GM12864 (cell line): ENCODE measurements around the gene VRK3.
A peak's percentile ranks its signal among the peaks of the same experiment; 100 is the strongest.

Experiments used
- DNase-seq: peaks from one replicate; pipeline ENCODE4 v3.0.0-alpha.2; 2011; ENCODE audit warnings: low read depth
- H3K4me3 ChIP-seq: 2 replicates; pipeline ENCODE4 v1.5.1; 2011; ENCODE audit warnings: mild to moderate bottlenecking, low read depth, low read length, control low read depth
- TF ChIP-seq, protein P1 (sequence below): IDR thresholded peaks from 2 replicates; pipeline ENCODE4 v1.5.1; 2011; ENCODE audit warnings: low read depth, mild to moderate bottlenecking, moderate library complexity, low read length, control low read depth, inconsistent platforms; ENCODE audit errors: missing control alignments

VRK3 gene

DNA sequence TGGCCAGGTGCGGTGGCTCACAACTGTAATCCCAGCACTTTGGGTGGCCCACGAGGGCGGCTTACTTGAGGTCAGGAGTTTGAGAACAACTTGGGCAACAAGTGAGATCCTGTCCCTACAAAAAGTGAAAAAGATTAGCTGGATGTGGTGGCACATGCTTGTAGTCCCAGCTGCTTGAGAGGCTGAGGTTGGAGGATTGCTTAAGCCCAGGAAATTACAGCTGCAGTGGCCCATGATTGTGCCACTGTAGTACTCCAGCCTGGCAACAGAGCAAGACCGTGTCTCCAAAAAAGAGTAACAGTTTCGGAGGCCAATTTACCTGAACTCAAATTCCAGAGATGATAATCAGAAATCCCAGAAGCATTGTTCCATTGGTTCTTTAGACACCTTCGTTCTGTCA is 5.1 kb upstream of the VRK3 start:
- TF ChIP-seq, protein P1, sequence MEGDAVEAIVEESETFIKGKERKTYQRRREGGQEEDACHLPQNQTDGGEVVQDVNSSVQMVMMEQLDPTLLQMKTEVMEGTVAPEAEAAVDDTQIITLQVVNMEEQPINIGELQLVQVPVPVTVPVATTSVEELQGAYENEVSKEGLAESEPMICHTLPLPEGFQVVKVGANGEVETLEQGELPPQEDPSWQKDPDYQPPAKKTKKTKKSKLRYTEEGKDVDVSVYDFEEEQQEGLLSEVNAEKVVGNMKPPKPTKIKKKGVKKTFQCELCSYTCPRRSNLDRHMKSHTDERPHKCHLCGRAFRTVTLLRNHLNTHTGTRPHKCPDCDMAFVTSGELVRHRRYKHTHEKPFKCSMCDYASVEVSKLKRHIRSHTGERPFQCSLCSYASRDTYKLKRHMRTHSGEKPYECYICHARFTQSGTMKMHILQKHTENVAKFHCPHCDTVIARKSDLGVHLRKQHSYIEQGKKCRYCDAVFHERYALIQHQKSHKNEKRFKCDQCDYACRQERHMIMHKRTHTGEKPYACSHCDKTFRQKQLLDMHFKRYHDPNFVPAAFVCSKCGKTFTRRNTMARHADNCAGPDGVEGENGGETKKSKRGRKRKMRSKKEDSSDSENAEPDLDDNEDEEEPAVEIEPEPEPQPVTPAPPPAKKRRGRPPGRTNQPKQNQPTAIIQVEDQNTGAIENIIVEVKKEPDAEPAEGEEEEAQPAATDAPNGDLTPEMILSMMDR: no peak
- no peak for DNase-seq
- no peak overlapping the region for H3K4me3 ChIP-seq

- H3K4me3 ChIP-seq: peak overlapping the region; percentile 52
- TF ChIP-seq, protein P1: no peak
- no peak for DNase-seq
Observed at GRCh38 chr19:50026550-50026906, 1.4 kb upstream of the VRK3 start.

DNA sequence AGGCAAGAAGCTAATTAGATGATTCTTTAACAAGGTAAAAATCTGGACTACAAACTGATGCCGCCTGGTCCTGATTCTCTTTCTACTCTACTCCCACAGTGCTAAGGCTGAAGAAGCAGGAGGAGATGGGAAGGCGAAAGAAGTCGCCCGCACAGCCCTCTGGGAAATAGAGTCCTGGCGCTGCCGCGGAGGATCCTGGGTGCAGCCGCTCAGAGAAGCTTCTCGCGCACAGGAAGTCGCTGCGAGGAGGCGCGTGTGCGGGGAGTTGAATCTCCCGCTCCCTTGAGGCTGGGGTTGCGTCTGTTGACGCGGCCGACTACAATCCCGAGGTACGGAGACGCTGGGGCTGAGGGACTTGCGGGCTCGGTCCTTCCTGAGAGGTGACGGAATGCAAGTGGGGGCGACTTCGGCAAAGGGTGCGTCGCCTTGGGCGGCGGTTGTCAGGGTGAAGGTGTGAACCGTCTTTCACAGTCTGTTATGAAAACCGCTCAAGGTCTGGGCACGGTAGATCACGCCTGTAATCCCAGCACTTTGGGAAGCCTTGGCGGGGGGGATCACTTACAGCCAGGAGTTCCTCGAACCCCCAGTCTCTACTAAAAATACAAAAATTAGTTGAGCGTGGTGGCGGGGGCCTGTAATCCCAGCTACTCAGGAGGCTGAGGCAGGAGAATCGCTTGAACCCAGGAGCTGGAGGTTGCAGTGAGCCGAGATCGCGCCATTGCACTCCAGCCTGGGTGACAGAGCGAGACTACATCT is 800 bp upstream of the VRK3 start, which contains the start of gene ZNF473:
ZNF473 (plus strand) TSS at position 212 of the 756 bp plus-strand sequence. CDS start 5,078 bp downstream, outside the sequence.
- peak within 1 kb of the TSS; percentile 87 for H3K4me3 ChIP-seq
- TF ChIP-seq, protein P1: no peak
- peak; percentile 89 for DNase-seq

- TF ChIP-seq, protein P1: no peak
- DNase-seq: no peak
- H3K4me3 ChIP-seq: peak overlapping the region; percentile 87
Observed at GRCh38 chr19:50024719-50025021, 502 bp downstream of the VRK3 start.

GRCh38 chr19:50022823-50023222 is 2.3 kb downstream of the VRK3 start:
- no peak overlapping the region for H3K4me3 ChIP-seq
- DNase-seq: no peak
- TF ChIP-seq, protein P1: no peak

DNA sequence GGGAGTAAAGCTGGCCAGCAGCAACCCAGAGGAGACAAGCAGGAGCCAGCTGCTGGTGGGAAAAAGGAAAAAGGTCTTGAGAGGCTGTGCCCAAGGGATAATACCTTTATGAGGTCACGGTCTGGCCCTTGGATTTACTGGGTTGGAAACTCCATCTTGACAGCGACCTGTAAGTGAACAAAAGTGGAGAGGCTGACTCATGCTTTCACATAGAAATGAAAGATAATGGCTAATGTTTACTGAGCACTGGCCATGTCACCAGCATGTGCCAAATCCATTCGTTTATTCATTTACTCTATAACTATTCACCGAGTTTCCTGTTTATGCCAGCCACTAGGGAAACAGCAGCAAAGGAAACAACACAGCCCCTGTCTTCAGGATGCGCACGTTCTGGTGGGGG is 4.7 kb downstream of the VRK3 start:
- DNase-seq: no peak
- no peak overlapping the region for H3K4me3 ChIP-seq
- TF ChIP-seq, protein P1: no peak

- TF ChIP-seq, protein P1: no peak
- DNase-seq: no peak
Observed at GRCh38 chr19:50016225-50016807, 8.9 kb downstream of the VRK3 start.

More at GRCh38 chr19:50016225-50016807, 8.9 kb downstream of the VRK3 start:
- H3K4me3 ChIP-seq: no peak overlapping the region
